ENCODE data around the gene RPGR.

Gene RPGR

DNA sequence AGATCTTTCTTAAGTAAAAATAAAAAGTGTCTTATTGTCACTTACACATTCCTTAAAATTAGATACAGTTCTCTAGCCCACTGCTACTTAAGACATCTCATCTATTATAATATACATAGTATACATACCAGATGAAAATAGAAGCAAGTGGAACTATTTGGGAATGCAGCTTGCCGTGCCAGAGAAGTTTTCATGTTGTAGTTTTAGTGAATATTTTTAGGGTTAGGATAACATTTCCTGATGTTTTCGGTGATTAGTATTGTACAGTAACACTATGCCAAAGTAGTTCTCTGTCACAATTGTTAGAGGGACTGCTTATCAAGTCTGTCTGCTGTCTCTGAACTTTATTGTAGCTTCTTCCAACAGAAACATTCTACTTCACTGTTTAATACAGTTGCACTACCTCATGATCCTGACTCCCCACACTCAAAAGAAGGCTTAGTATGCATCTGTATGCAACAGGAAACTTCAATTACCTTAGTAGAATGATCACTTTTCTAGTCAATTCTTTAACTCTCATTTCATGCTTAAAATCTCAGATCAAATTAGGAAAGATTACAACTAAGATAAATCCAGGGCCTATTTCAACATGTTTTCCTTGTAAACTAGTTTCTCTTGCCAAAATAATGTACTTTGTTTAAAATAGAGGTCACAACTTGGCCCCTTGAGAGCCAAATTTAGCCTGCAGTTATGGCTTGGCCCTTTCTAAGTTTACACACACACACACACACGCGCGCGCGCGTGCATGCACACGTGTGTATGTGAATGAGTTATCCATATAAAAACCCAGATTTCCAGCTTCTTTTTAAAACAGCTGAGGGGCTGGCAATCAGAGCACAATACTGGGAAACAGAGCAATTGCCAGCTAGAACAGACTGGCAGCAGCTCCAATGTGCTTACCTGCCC, 64.3 kb downstream of the RPGR start:
- no peak for DNase-seq (ENCODE audit: low read depth in 2 of 2)

DNA sequence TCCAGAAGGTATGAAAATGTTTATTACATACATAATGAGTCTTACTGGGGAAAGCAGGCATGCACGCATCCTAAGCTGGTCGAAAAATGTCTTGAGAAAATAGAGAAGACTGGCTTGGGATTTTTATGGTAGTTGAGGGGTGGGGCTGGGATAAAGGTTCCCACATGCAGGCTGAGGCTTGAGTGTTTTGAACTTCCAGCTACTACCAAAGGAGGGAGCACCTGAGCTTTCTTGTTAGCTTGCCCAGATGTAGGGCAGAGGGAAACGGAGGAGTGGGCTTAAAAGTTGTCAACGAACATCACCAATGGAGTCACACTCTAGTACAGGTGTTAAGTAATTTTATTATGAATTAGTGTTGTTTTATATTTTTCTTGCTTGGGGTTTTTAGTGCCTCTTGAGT, 67.1 kb downstream of the RPGR start:
- no peak for DNase-seq (ENCODE audit: low read depth in 2 of 2)

DNA sequence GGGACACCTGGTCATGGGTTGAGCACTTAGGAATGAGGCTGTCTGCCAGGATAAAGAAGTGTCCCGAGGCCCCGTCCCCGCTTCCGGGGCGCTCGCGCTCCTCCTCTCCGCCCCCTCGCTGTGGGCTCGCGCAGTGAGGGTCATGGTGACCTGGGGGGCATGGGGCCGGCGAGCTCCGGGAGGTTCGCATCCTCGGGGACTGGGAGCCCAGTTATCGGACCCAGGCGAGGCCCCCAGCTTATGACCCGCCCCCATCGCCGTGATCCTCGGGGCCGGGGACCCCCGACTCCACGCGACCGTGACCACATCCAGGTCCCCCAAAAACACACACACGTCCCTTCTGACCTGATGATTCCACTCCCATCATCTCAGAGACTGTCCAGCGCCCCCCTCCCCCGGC, 71.3 kb downstream of the RPGR start:
- DNase-seq (ENCODE audit: low read depth in 2 of 2) = no peak

DNA sequence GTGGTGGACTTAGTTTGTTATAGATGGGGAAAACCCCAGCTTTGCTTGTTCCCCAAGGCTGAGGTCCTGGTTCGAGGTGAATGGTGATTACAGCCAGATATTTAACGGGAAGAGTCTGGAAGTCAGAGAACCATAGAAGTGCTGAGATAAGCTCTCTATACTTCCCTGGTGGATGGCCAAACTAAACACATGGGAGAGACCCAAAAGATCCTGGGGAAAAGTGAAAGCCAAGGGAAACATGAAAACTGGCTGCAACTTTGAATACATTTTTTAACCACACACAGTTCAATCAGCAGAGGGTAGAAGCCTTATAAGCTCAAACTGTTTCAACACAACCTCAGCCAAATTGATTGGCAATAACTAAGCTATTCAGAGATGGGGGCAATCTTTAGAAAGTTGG, 77.3 kb downstream of the RPGR start:
- no peak for DNase-seq (ENCODE audit: low read depth in 2 of 2)

DNA sequence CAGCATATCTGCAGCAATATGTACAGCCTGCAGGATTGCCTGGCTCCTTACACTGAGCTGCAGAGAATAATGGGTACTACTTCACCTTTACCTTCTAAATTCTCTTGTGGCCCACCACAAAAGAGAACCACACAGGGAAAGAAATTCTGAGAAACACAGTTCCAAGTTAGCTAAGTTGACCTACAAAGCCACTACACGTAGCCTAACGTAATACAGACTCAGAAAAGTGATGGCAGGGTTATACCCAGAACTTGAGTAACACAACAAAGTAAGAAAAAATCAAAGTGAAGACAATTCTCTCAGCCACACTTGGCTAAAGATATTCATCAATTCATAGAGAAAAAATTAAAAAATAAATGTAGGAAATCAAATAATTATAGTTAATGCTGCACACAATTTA, 80.3 kb downstream of the RPGR start:
- DNase-seq (ENCODE audit: low read depth in 2 of 2) = no peak

DNA sequence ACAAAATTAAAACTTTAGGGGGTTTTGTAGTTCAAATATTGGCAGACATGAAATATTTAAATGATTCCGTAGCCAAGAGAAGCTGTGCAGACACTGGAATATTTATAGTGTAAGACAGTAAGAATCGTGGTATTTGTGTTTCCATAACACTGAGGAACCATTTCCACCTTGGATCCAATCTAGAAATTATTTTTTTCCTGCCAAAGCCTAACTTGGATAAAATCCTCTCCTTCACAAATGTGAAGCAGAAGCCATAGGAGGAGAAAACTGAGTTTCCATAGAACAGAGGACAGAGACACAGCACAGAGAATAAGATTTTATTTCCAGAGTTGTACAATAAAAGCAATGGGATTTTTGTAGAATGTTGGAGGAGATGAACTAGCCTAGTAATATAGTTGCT, 86.8 kb downstream of the RPGR start:
- DNase-seq (ENCODE audit: low read depth in 2 of 2) = no peak

GRCh38 chrX:38236901-38237615, 90.3 kb downstream of the RPGR start:
- DNase-seq (ENCODE audit: low read depth in 2 of 2) = no peak

DNA sequence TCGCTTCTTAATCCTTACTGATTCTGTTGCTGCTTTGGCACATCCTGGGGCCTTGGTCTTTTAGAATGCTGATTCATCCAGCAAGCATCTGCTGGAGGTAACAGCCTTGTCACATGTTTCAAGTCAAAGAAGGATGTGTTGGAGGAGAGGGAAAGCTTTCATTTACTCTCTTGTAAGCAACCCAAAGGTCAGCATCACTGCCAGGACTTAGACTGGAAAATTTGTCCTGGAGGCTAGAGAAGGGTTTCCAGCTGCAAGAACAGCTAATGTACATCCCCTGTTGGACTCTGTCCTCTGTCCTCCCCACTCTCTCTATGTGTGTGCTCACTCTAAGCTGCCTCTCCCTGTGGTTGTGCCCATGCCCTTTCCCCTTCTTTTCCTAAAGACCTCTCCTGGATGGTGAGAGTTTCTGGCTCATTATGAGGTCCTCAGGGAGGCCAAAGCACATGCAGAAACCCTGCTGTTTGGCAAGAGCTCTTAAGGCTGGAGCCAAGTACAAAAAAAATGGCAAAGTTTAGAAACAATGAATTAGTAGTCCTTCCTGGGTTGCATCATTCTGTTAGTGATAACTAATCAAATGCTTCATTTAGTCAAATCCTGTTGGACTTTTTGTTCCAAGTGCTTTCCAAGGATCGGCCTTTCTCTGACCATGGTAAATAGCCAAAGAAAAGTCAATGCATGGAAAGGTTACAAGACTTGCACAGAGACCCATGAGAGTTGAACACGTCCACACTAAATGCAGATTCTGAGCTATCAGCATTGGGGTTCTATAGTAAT, 93.2 kb downstream of the RPGR start:
- no peak for DNase-seq (ENCODE audit: low read depth in 2 of 2)

GRCh38 chrX:38232079-38232686, 95.1 kb downstream of the RPGR start:
- no peak for DNase-seq (ENCODE audit: low read depth in 2 of 2)

- no peak for DNase-seq (ENCODE audit: low read depth in 2 of 2)
Measured at GRCh38 chrX:38225093-38225492, 102.2 kb downstream of the RPGR start.

GRCh38 chrX:38224160-38224559, 103.1 kb downstream of the RPGR start:
- no peak for DNase-seq (ENCODE audit: low read depth in 2 of 2)

DNA sequence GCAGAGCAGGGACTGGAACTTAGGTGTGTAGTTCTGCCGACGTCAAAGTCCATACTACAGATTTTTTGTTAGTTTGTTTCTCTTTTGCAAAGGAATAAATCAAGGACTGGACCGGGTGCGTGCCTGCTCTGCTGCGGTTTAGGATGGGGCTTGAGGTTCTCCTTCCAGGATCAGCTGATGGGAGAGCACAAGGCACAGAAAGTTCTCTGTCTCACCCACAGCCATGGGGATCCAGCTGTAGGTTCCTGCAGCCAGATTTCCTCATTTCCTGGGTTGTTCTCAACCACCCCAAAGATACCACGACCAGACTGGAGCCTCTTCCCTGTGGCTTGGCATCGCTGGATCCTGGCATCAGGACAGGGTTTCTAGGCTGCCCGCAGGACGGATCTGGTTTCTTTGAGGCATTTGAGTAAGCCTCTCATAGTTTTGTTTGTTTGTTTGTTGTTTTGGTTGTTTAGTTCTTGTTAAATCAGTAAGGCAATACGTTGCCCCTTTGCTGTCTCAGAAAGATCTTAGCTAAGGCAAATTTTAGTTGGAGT, 105.8 kb downstream of the RPGR start:
- no peak for DNase-seq (ENCODE audit: low read depth in 2 of 2)

DNA sequence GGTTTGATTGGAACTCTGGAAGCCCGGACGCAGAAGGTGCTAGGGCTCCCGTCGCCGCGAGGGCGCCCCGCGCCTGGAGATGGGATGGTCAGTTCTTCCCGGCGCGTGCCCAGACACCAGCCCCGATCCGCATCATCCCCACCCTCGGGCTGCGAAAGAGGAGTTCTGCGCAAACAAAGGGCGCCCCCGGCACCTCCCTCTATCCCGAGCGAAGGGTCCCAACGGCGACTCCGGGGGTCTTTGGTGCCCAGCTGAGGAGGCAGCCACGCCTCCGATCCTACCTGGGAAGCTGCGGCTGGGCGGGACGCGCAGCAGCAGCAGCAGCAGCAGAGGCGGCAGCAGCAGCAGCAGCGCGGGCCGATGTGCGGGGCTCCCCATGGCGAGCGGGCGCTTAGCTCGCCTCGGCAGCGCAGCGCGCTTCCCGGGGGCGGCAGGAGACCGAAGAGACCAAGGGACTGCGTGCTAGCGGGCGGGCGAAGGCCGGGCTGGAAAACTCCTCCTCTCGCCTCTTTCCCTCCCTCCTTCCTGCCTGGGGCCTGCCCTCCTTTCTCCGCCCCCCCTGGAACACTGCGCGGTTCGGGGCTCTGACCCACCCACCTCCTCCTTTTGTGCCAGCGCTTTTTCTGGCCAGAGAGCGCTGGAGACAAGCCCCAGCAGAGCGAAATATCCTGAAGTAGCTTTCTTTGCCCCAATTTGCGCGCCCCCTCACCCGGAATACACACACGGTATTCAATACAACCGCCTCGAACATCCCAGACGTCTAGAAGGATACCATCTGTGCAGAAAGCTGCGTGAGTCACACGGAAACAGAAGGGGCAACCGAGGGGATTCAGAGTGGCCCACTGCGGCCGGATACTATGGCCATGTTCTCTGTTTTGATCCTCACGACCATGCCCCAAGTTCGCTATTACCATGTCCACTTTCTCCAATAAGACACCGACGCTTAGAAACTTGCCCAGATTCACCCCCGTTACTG, 106.6 kb downstream of the RPGR start, which contains the start of gene SRPX:
Gene SRPX (minus strand): TSS at position 457 of the 976 bp plus-strand sequence. CDS start 79 bp downstream, at position 378.
- DNase-seq (ENCODE audit: low read depth in 2 of 2) = no peak

DNA sequence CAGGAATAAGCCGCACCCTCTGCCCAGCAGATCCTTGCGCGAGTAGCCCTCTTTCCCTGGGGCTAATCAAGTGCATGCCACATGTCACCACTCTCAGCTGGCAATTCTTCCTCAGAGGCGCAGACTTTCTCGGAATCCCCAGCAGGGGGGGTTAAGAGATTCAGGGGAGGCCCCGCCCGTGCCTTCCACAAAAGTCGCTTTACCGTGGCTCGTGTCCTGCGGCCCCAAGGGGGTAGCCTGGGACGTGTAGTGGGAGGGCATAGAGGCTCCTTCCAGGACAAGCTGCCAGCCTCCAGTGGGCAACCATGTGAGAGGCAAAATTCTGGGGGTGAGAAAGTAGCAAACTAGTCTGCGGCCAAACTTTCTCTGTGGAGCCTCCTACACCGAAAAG, 107.3 kb downstream of the RPGR start:
- DNase-seq (ENCODE audit: low read depth in 2 of 2) = peak in 1 of 2 experiments; percentile 6
